Measurements from ENCODE around the gene CECR2. TPM values are rescaled to one million over a fixed set of nuclear protein-coding genes. Genes with fewer than 3 reads are reported as not detected.
"Not testable (repeated sequence)": the region's sequence is repeated elsewhere in the genome, so short reads cannot be mapped to it uniquely, and the experiment has no call there.

CECR2 gene
- total and polyA plus RNA-seq, 2 experiments from 2014 or later, result 0.10 TPM; not detected in 1

GRCh38 chr22:17422736-17423343, 53.6 kb downstream of the CECR2 start:
- Histone ChIP-seq H3F3A (ENCODE audit: insufficient read depth) (no peaks in the 10 kb centered on the region), H3K4me2 (ENCODE audit: unreplicated experiment) (no peak overlapping the region), H3K4me3 (no peak overlapping the region), H3K9me2 (ENCODE audit: insufficient read depth) (no peaks in the 10 kb centered on the region), H3K27me3 (replicated peaks; ENCODE audit: insufficient read depth) (no peaks in the 10 kb centered on the region; the same call in 1 of the 2 replicates), H3K36me3 (ENCODE audit: low read depth) (no peaks in the 10 kb centered on the region), H3K4me1 (ENCODE audit: insufficient read depth) (no peaks in the 10 kb centered on the region), H3K9me3 (ENCODE audit: low read depth) (no peaks in the 10 kb centered on the region), H3K9ac (no peak overlapping the region), H4K20me1 (ENCODE audit: insufficient read depth) (no peaks in the 10 kb centered on the region), H3K27ac (no peak overlapping the region), H3K79me2 (ENCODE audit: insufficient read depth) (no peaks in the 10 kb centered on the region), H2AFZ (no peak overlapping the region)
- DNase-seq, result no peak
- in situ Hi-C loops (cut with MboI), result no loop called here
- 34% methylated on average over 5 of the region's 5 CpGs for WGBS, 2 experiments (ENCODE audit: low coverage in 1 of 2, low lambda C conversion rate in 2 of 2, missing lambda C conversion rate in 2 of 2)
- TF ChIP-seq EZH2 (IDR thresholded peaks at IDR 0.05; ENCODE audit: insufficient read depth, poor library complexity, severe bottlenecking) (no peak), EZH2phosphoT487 (IDR thresholded peaks at IDR 0.05; ENCODE audit: insufficient read depth, low read depth) (no peak)

- no peaks in the 10 kb centered on the region for H3K9me3 ChIP-seq (ENCODE audit: low read depth)
- no peaks in the 10 kb centered on the region for H3K79me2 ChIP-seq (ENCODE audit: insufficient read depth)
- no peaks in the 10 kb centered on the region for H3K4me1 ChIP-seq (ENCODE audit: insufficient read depth)
- no peak overlapping the region for H3K4me2 ChIP-seq (ENCODE audit: unreplicated experiment)
- H3F3A ChIP-seq (ENCODE audit: insufficient read depth), result no peaks in the 10 kb centered on the region
- H3K36me3 ChIP-seq (ENCODE audit: low read depth), result no peaks in the 10 kb centered on the region
- H3K9ac ChIP-seq, result no peak overlapping the region
- no peaks in the 10 kb centered on the region for H4K20me1 ChIP-seq (ENCODE audit: insufficient read depth)
- H3K27ac ChIP-seq, result no peak overlapping the region
- no peaks in the 10 kb centered on the region; the same call in 1 of the 2 replicates for H3K27me3 ChIP-seq (replicated peaks; ENCODE audit: insufficient read depth)
- WGBS, 2 experiments (ENCODE audit: low coverage in 1 of 2, low lambda C conversion rate in 2 of 2, missing lambda C conversion rate in 2 of 2), result 35 to 38% methylated on average over 6 of the region's 6 CpGs
- no peak overlapping the region for H3K4me3 ChIP-seq
- DNase-seq, result no peak
- no peak overlapping the region for H2AFZ ChIP-seq
- no peak for TF ChIP-seq EZH2 (IDR thresholded peaks at IDR 0.05; ENCODE audit: insufficient read depth, poor library complexity, severe bottlenecking)
- TF ChIP-seq EZH2phosphoT487 (IDR thresholded peaks at IDR 0.05; ENCODE audit: insufficient read depth, low read depth), result no peak
- in situ Hi-C loops (cut with MboI), result no loop called here
- no peaks in the 10 kb centered on the region for H3K9me2 ChIP-seq (ENCODE audit: insufficient read depth)
Measured at GRCh38 chr22:17423616-17424015, 54.4 kb downstream of the CECR2 start.

GRCh38 chr22:17427528-17427927, 58.3 kb downstream of the CECR2 start:
- H4K20me1 ChIP-seq (ENCODE audit: insufficient read depth); in situ Hi-C loops (cut with MboI); H3K9ac ChIP-seq; H3K4me1 ChIP-seq (ENCODE audit: insufficient read depth); DNase-seq; H3K9me3 ChIP-seq (ENCODE audit: low read depth); H3F3A ChIP-seq (ENCODE audit: insufficient read depth); H3K27me3 ChIP-seq (replicated peaks; ENCODE audit: insufficient read depth); H3K4me3 ChIP-seq; H3K79me2 ChIP-seq (ENCODE audit: insufficient read depth); H3K36me3 ChIP-seq (ENCODE audit: low read depth); H3K9me2 ChIP-seq (ENCODE audit: insufficient read depth); H2AFZ ChIP-seq; H3K27ac ChIP-seq; H3K4me2 ChIP-seq (ENCODE audit: unreplicated experiment): not testable (repeated sequence)
- WGBS, 2 experiments (ENCODE audit: low coverage in 1 of 2, low lambda C conversion rate in 2 of 2, missing lambda C conversion rate in 2 of 2), result 60 to 63% methylated on average over 6 of the region's 6 CpGs

- 0 to 20% methylated on average over 1 of the region's 1 CpG for WGBS, 2 experiments (ENCODE audit: low coverage in 1 of 2, low lambda C conversion rate in 2 of 2, missing lambda C conversion rate in 2 of 2)
- in situ Hi-C loops (cut with MboI), result no loop called here
- Histone ChIP-seq H2AFZ (no peak overlapping the region), H3K27me3 (replicated peaks; ENCODE audit: insufficient read depth) (no peaks in the 10 kb centered on the region; the same call in 1 of the 2 replicates), H3K9me3 (ENCODE audit: low read depth) (no peaks in the 10 kb centered on the region), H3K36me3 (ENCODE audit: low read depth) (no peaks in the 10 kb centered on the region), H3K4me3 (no peak overlapping the region), H3F3A (ENCODE audit: insufficient read depth) (no peaks in the 10 kb centered on the region), H3K79me2 (ENCODE audit: insufficient read depth) (no peaks in the 10 kb centered on the region), H3K9me2 (ENCODE audit: insufficient read depth) (no peaks in the 10 kb centered on the region), H3K27ac (no peak overlapping the region), H3K4me2 (ENCODE audit: unreplicated experiment) (no peak overlapping the region), H3K9ac (no peak overlapping the region), H3K4me1 (ENCODE audit: insufficient read depth) (no peaks in the 10 kb centered on the region), H4K20me1 (ENCODE audit: insufficient read depth) (no peaks in the 10 kb centered on the region)
- no peak for TF ChIP-seq EZH2 (IDR thresholded peaks at IDR 0.05; ENCODE audit: insufficient read depth, poor library complexity, severe bottlenecking)
- TF ChIP-seq EZH2phosphoT487 (IDR thresholded peaks at IDR 0.05; ENCODE audit: insufficient read depth, low read depth), result no peak
- DNase-seq, result no peak
Measured at GRCh38 chr22:17429516-17429915, 60.3 kb downstream of the CECR2 start.

- TF ChIP-seq EZH2phosphoT487 (IDR thresholded peaks at IDR 0.05; ENCODE audit: insufficient read depth, low read depth) (no peak), EZH2 (IDR thresholded peaks at IDR 0.05; ENCODE audit: insufficient read depth, poor library complexity, severe bottlenecking) (no peak)
- Histone ChIP-seq H3K36me3 (ENCODE audit: low read depth) (no peaks in the 10 kb centered on the region), H2AFZ (no peak overlapping the region), H3K9me3 (ENCODE audit: low read depth) (no peaks in the 10 kb centered on the region), H3K79me2 (ENCODE audit: insufficient read depth) (no peaks in the 10 kb centered on the region), H3K27me3 (replicated peaks; ENCODE audit: insufficient read depth) (no peaks in the 10 kb centered on the region; the same call in 1 of the 2 replicates), H3K9me2 (ENCODE audit: insufficient read depth) (no peaks in the 10 kb centered on the region), H3K4me1 (ENCODE audit: insufficient read depth) (no peaks in the 10 kb centered on the region), H3F3A (ENCODE audit: insufficient read depth) (no peaks in the 10 kb centered on the region), H3K9ac (no peak overlapping the region), H3K4me3 (no peak overlapping the region), H3K27ac (no peak overlapping the region), H4K20me1 (ENCODE audit: insufficient read depth) (no peaks in the 10 kb centered on the region), H3K4me2 (ENCODE audit: unreplicated experiment) (no peak overlapping the region)
- peak; percentile 6 for DNase-seq
- in situ Hi-C loops (cut with MboI), result loop anchor here (10.0 kb wide), 1 partner anchor 56 kb away; no protein-coding TSS in a partner anchor
Measured at GRCh38 chr22:17430412-17430811, 61.2 kb downstream of the CECR2 start.

Data from GM23248 (cell line).